B cell (primary cell): Measurements from ENCODE around the gene ADAMTSL4. TPM values are rescaled to one million over a fixed set of nuclear protein-coding genes. Genes with fewer than 3 reads are reported as not detected.
"Not testable (repeated sequence)": the region's sequence is repeated elsewhere in the genome, so short reads cannot be mapped to it uniquely, and the experiment has no call there.

Experiments used
- ATAC-seq: fragments of 200-7000 bp; cut with Tn5 transposase; one replicate; pipeline ENCODE4 v1.10.0; 2021; ENCODE audit warnings: low read depth, mild to moderate bottlenecking, moderate number of reproducible peaks, moderate library complexity
- CTCF ChIA-PET: fragments of 350-600 bp; sonication (Branson Sonifier 250); formaldehyde crosslinking; loops from one replicate; lab custom pipeline; 2021; ENCODE audit warnings: antibody characterized with exemption, inconsistent platforms; lab: Charles Lee
- POLR2A ChIA-PET: fragments of 350-600 bp; sonication (Branson Sonifier 250); formaldehyde crosslinking; loops from one replicate; lab custom pipeline; 2021; ENCODE audit warnings: antibody characterized with exemption; lab: Charles Lee
- DNase-seq: peaks from one replicate; pipeline ENCODE4 v3.0.0; 2013
- H2AFZ ChIP-seq: 2 replicates; pipeline ENCODE4 v1.6.1; 2012; ENCODE audit warnings: mild to moderate bottlenecking, low read depth, low read length; ENCODE audit not compliant: insufficient read depth, poor library complexity, severe bottlenecking
- H3K27ac ChIP-seq, 2 donors: 1 replicate in 1 of 2; 2 replicates in 1 of 2; pipeline ENCODE4 v1.5.1; 2012 to 2013; ENCODE audit warnings: low read length in 2 of 2, mild to moderate bottlenecking in 2 of 2, moderate library complexity in 1 of 2
- H3K27me3 ChIP-seq, 4 experiments: fragments of 200-600 bp in 1 of 4; sonication (generic) in 1 of 4; replicated peaks in 1 of 4; 1 replicate in 2 of 4; 2 replicates in 2 of 4; pipeline versions ENCODE4 v1.6.1 to v1.7.0; 2013 to 2016; ENCODE audit warnings: low read length in 3 of 4, mild to moderate bottlenecking in 2 of 4, mixed read lengths in 1 of 4, moderate library complexity in 1 of 4; ENCODE audit not compliant: insufficient read depth in 4 of 4, control insufficient read depth in 3 of 4; ENCODE audit errors: control extremely low read depth in 1 of 4
- H3K36me3 ChIP-seq, 2 experiments: replicated peaks in 1 of 2; 1 replicate in 1 of 2; 2 replicates in 1 of 2; pipeline versions ENCODE4 v1.6.1 to v1.7.1; 2013; ENCODE audit warnings: low read length in 1 of 2; ENCODE audit not compliant: insufficient read depth in 2 of 2, control insufficient read depth in 1 of 2; ENCODE audit errors: control extremely low read depth in 1 of 2, extremely low read depth in 1 of 2
- H3K4me1 ChIP-seq, 2 donors: fragments of 200-600 bp in 1 of 2; sonication (generic) in 1 of 2; 1 replicate in 1 of 2; 2 replicates in 1 of 2; pipeline versions ENCODE4 v1.5.1 to v1.6.1; 2013 to 2017; ENCODE audit warnings: low read length in 2 of 2; ENCODE audit not compliant: control insufficient read depth in 2 of 2, insufficient read depth in 2 of 2
- H3K4me2 ChIP-seq: replicated peaks from 2 replicates; pipeline ENCODE3; 2012; ENCODE audit warnings: mild to moderate bottlenecking, low read depth, low read length; ENCODE audit not compliant: poor library complexity, severe bottlenecking
- H3K4me3 ChIP-seq, 5 experiments: fragments of 200-600 bp in 1 of 5; sonication (generic) in 1 of 5; 1 replicate in 3 of 5; 2 replicates in 2 of 5; pipeline versions ENCODE4 v1.5.1 to v1.7.0; 2011 to 2016; ENCODE audit warnings: low read length in 4 of 5, mild to moderate bottlenecking in 4 of 5, low read depth in 2 of 5, control low read depth in 1 of 5, moderate library complexity in 1 of 5; ENCODE audit not compliant: insufficient read depth in 1 of 5; ENCODE audit errors: control extremely low read depth in 1 of 5, extremely low read depth in 1 of 5
- H3K79me2 ChIP-seq: fragments of 200-600 bp; sonication (generic); one replicate; pipeline ENCODE4 v1.6.0; 2016; ENCODE audit warnings: low read length; ENCODE audit not compliant: control insufficient read depth, insufficient read depth
- H3K9ac ChIP-seq: fragments of 200-600 bp; sonication (generic); 2 replicates; pipeline ENCODE4 v1.6.1; 2017; ENCODE audit warnings: mild to moderate bottlenecking, low read length, moderate library complexity
- H3K9me3 ChIP-seq, 3 donors: one replicate each; pipeline versions ENCODE4 v1.6.1 to v1.7.1; 2013; ENCODE audit warnings: low read length in 2 of 3; ENCODE audit not compliant: control insufficient read depth in 2 of 3, insufficient read depth in 1 of 3; ENCODE audit errors: control extremely low read depth in 1 of 3
- H4K20me1 ChIP-seq: 2 replicates; pipeline ENCODE4 v1.6.0; 2012; ENCODE audit warnings: mild to moderate bottlenecking, low read length; ENCODE audit not compliant: insufficient read depth, control insufficient read depth, poor library complexity, severe bottlenecking
- H3K27ac Mint-ChIP-seq: one replicate; pipeline ENCODE4 v1.8.0; 2021; ENCODE audit warnings: mixed read lengths
- H3K27me3 Mint-ChIP-seq: one replicate; pipeline ENCODE4 v1.8.0; 2021; ENCODE audit warnings: mixed read lengths
- H3K4me1 Mint-ChIP-seq: one replicate; pipeline ENCODE4 v1.8.0; 2021; ENCODE audit warnings: mixed read lengths
- H3K4me3 Mint-ChIP-seq: one replicate; pipeline ENCODE4 v1.8.0; 2021; ENCODE audit warnings: mixed read lengths
- H3K9me3 Mint-ChIP-seq: one replicate; pipeline ENCODE4 v1.8.0; 2022; ENCODE audit warnings: mixed read lengths; ENCODE audit not compliant: insufficient read depth
- CTCF ChIP-seq: fragments of 200-600 bp; IDR thresholded peaks from one replicate; pipeline ENCODE4 v1.8.0; 2022; ENCODE audit warnings: antibody characterized with exemption, mild to moderate bottlenecking
- WGBS: methylation state at CpG from one replicate; pipeline ENCODE4 v1.1.5; 2013; ENCODE audit warnings: missing lambda C conversion rate; ENCODE audit not compliant: insufficient coverage; 5-methylcytosine and 5-hydroxymethylcytosine counted together
- intact Hi-C: fragments of 100-400 bp; cut with micrococcal nuclease; formaldehyde crosslinking; loops from one replicate; pipeline ENCODE4 v1.10.0; 2022
- polyA plus RNA-seq: library from polyadenylated mRNA; depleted of rRNA; stranded (reverse); fragments of >200 nt; gene quantifications from 2 replicates; pipeline ENCODE4 v1.2.3, GENCODE V29; 2012
- total RNA-seq, 2 donors: library from RNA; stranded (reverse); fragments of 120-200 nt in 1 of 2; gene quantifications; 1 replicate in 1 of 2; 2 replicates in 1 of 2; pipeline versions ENCODE4 v1.2.3 to v1.2.4, GENCODE V29; 2013 to 2022

Gene ADAMTSL4
- total and polyA plus RNA-seq, 2 donors (not counting 1 experiment from before 2014, with no cell fraction given) = 0.70 TPM; not detected in 1

GRCh38 chr1:150572918-150573647 is 23.9 kb downstream of the ADAMTSL4 start:
- H4K20me1 ChIP-seq = peaks cover 56% of the 10 kb centered on the region
- ATAC-seq = peak; percentile 61

GRCh38 chr1:150573648-150574071 is 24.5 kb downstream of the ADAMTSL4 start:
- DNase-seq = not testable (repeated sequence)
- POLR2A ChIA-PET = interaction anchor here (11.2 kb wide), 1 partner anchor 9 kb away, joined by 371 read pairs; no protein-coding TSS in a partner anchor
- H3K27ac ChIP-seq = peak overlapping the region; percentile 66 to 99

More at GRCh38 chr1:150572918-150573647, 23.9 kb downstream of the ADAMTSL4 start:
- Histone ChIP-seq H2AFZ (no peak overlapping the region), H3K27me3 (no peaks in the 10 kb centered on the region), H3K9ac (peak overlapping the region; percentile 50), H3K4me3 (peak overlapping the region; percentile 12 to 51 (median 25)), H3K9me3 (no peaks in the 10 kb centered on the region), H3K4me1 (peaks cover 80 to 86% of the 10 kb centered on the region in 2 donors), H3K4me2 (peak overlapping the region; percentile 86), H3K27ac (peak overlapping the region; percentile 66 to 99), H3K36me3 (peaks cover 1 to 70% of the 10 kb centered on the region in 2 experiments), H3K79me2 (peaks cover 87% of the 10 kb centered on the region)
- POLR2A ChIA-PET = interaction anchor here (0.6 to 11.2 kb wide), 3 partner anchors 9 to 353 kb away, joined by 3 to 371 read pairs (median 9); partner anchors contain the start of genes ENSA and SETDB1
- Mint-ChIP-seq H3K9me3 (no peaks in the 10 kb centered on the region), H3K27ac (peak overlapping the region; percentile 79), H3K27me3 (no peaks in the 10 kb centered on the region), H3K4me1 (peaks cover 79% of the 10 kb centered on the region), H3K4me3 (peak overlapping the region; percentile 74)
- no peak for TF ChIP-seq CTCF
- peak; percentile 56 for DNase-seq
- intact Hi-C loops = loop anchor here (1.0 kb wide), 1 partner anchor 10 kb away; no protein-coding TSS in a partner anchor
- WGBS = no CpG with 5 or more reads among the region's 4 CpGs
- CTCF ChIA-PET = interaction anchor here (0.6 to 19.2 kb wide), 3 partner anchors 12 to 47 kb away, joined by 3 to 497 read pairs (median 157); no protein-coding TSS in a partner anchor

More at GRCh38 chr1:150573648-150574071, 24.5 kb downstream of the ADAMTSL4 start:
- H3K36me3 ChIP-seq = peaks cover 1 to 76% of the 10 kb centered on the region in 2 experiments
- H3K9me3 Mint-ChIP-seq, H2AFZ ChIP-seq, H3K27me3 Mint-ChIP-seq, ATAC-seq, H3K27me3 ChIP-seq, H3K9me3 ChIP-seq: not testable (repeated sequence)
- peak overlapping the region; percentile 50 for H3K9ac ChIP-seq
- peaks cover 75 to 80% of the 10 kb centered on the region in 2 donors for H3K4me1 ChIP-seq
- H3K79me2 ChIP-seq = peaks cover 93% of the 10 kb centered on the region
- peak overlapping the region; percentile 79 for H3K27ac Mint-ChIP-seq
- WGBS = 58% methylated on average over 12 of the region's 13 CpGs
- H3K4me1 Mint-ChIP-seq = peaks cover 74% of the 10 kb centered on the region
- peaks cover 62% of the 10 kb centered on the region for H4K20me1 ChIP-seq
- CTCF ChIA-PET = interaction anchor here (0.6 to 19.2 kb wide), 3 partner anchors 12 to 47 kb away, joined by 3 to 497 read pairs (median 157); no protein-coding TSS in a partner anchor
- intact Hi-C loops = loop anchor here (1.0 kb wide), 1 partner anchor 10 kb away; no protein-coding TSS in a partner anchor
- peak overlapping the region; percentile 86 for H3K4me2 ChIP-seq
- peak overlapping the region; percentile 74 for H3K4me3 Mint-ChIP-seq
- peak overlapping the region in 4 of 5 experiments; percentile 12 to 51 (median 27) for H3K4me3 ChIP-seq
